Fibroblast of the aortic adventitia (primary cell): ENCODE results near the gene GNL3. TPM values are rescaled to one million over a fixed set of nuclear protein-coding genes. Genes with fewer than 3 reads are reported as not detected.

Experiments used
- DNase-seq: peaks from one replicate; pipeline ENCODE4 v3.0.0-alpha.2; 2010; ENCODE audit warnings: low read depth
- H3K4me3 ChIP-seq: 2 replicates; pipeline ENCODE4 v1.5.1; 2011; ENCODE audit warnings: low read depth, mild to moderate bottlenecking, control low read depth, low read length, moderate library complexity
- CTCF ChIP-seq: IDR thresholded peaks from 2 replicates; pipeline ENCODE4 v1.5.1; 2011; ENCODE audit warnings: mild to moderate bottlenecking, low read length, control low read depth, inconsistent platforms; ENCODE audit not compliant: insufficient read depth
- total RNA-seq: library from RNA; depleted of rRNA; stranded (reverse); fragments of >200 nt; gene quantifications from 2 replicates; pipeline ENCODE4 v1.2.3, GENCODE V29; 2012; ENCODE audit warnings: low replicate concordance

The GNL3 gene
- 114 and 325 TPM in 2 replicates for total RNA-seq

- TF ChIP-seq CTCF: no peak
Observed at GRCh38 chr3:52685709-52686691, at the start of gene GNL3, which contains the start of gene PBRM1. Gene GNL3, plus strand, starts transcription at chr3:52686032. Its CDS starts 61 bp downstream, at chr3:52686093. Gene PBRM1, minus strand, starts transcription at chr3:52685913.

GRCh38 chr3:52636673-52637072, 49.2 kb upstream of the GNL3 start:
- H3K4me3 ChIP-seq: no peak overlapping the region
- peak; percentile 28 for DNase-seq
- no peak for TF ChIP-seq CTCF

More at GRCh38 chr3:52685709-52686691, at the start of gene GNL3, which contains the start of gene PBRM1:
- DNase-seq: peak; percentile 93
- H3K4me3 ChIP-seq: peak within 1 kb of the TSS; percentile 97

- DNase-seq: no peak
- H3K4me3 ChIP-seq: no peak overlapping the region
- TF ChIP-seq CTCF: no peak
Observed at GRCh38 chr3:52645549-52645948, 40.3 kb upstream of the GNL3 start.

GRCh38 chr3:52649461-52650210, 36.2 kb upstream of the GNL3 start:
- TF ChIP-seq CTCF: no peak
- H3K4me3 ChIP-seq: no peak overlapping the region
- DNase-seq: peak; percentile 61

- DNase-seq: no peak
- TF ChIP-seq CTCF: no peak
- H3K4me3 ChIP-seq: no peak overlapping the region
Observed at GRCh38 chr3:52650439-52650838, 35.4 kb upstream of the GNL3 start.

- no peak for TF ChIP-seq CTCF
- DNase-seq: no peak
- H3K4me3 ChIP-seq: no peak overlapping the region
Observed at GRCh38 chr3:52651592-52651991, 34.2 kb upstream of the GNL3 start.
